Fibroblast of lung (primary cell): ENCODE data around the gene ATG10.

Experiments
- CTCF ChIP-seq, 2 donors: IDR thresholded peaks in 1 of 2; conservative IDR thresholded peaks in 1 of 2; 1 replicate in 1 of 2; 2 replicates in 1 of 2; pipeline ENCODE4 v1.5.1; 2011 to 2012; ENCODE audit warnings: low read length in 2 of 2, control low read depth in 1 of 2, inconsistent platforms in 1 of 2, low read depth in 1 of 2, mild to moderate bottlenecking in 1 of 2
- EZH2 ChIP-seq: IDR thresholded peaks from 2 replicates; pipeline ENCODE4 v1.5.1; 2012; ENCODE audit warnings: low read length, control low read depth, mild to moderate bottlenecking; ENCODE audit errors: missing control alignments

GRCh38 chr5:82298668-82299067 lies 326.8 kb downstream of the ATG10 start:
- no peak for TF ChIP-seq CTCF (conservative IDR thresholded peaks at IDR 0.05 in 1 of 2, IDR thresholded peaks at IDR 0.05 in 1 of 2; ENCODE audit: low read depth in 1 of 2, low read length in 2 of 2)
- TF ChIP-seq EZH2, result no peak
